HepG2 (cell line): ENCODE data around the gene MYO5B. TPM values are rescaled to one million over a fixed set of nuclear protein-coding genes. Genes with fewer than 3 reads are reported as not detected.

Experiments
- ATAC-seq: fragments of 200-7000 bp; cut with Tn5 transposase; 3 replicates; pipeline ENCODE4 v1.9.1; 2020; ENCODE audit warnings: mild to moderate bottlenecking, moderate library complexity
- BruUV-seq: library from RNA; stranded (reverse); fragments of 400-500 nt; replicated peaks from 2 replicates; lab custom pipeline; 2021; lab: Mats Ljungman, UMichigan
- CTCF ChIA-PET: fragments of 300-600 bp; formaldehyde crosslinking; extraction: SDS; loops from one replicate; lab custom pipeline; 2021; ENCODE audit warnings: low total read pairs, inconsistent platforms, low intra/inter-chr PET ratio; lab: Yijun Ruan, JAX
- POLR2A ChIA-PET: fragments of 350-600 bp; sonication (Branson Sonifier 250); formaldehyde crosslinking; loops from one replicate; lab custom pipeline; 2020; ENCODE audit warnings: antibody characterized with exemption, inconsistent platforms; lab: Yijun Ruan, JAX
- DNase-seq: peaks from one replicate; pipeline ENCODE4 v3.0.0-alpha.2; 2015; ENCODE audit warnings: low spot score
- FAIRE-seq: peaks from 3 replicates; lab custom pipeline; 2011; peaks lifted over from hg19 to GRCh38; lab: Jason Lieb, UNC
- H2AFZ ChIP-seq: one replicate; pipeline ENCODE4 v1.6.1; 2011; ENCODE audit warnings: low read length, inconsistent platforms
- H3K27ac ChIP-seq: fragments of 300-600 bp; 3 replicates; pipeline ENCODE4 v1.8.0; 2011; ENCODE audit warnings: mixed run types, mild to moderate bottlenecking, mixed read lengths, low read length, inconsistent platforms; ENCODE audit not compliant: insufficient read depth; ENCODE audit errors: extremely low read length
- H3K27me3 ChIP-seq, 2 experiments: fragments of 200-600 bp in 1 of 2; 2 replicates in 1 of 2; 3 replicates in 1 of 2; pipeline versions ENCODE4 v1.6.0 to v1.8.0; 2011; ENCODE audit warnings: low read length in 2 of 2, mild to moderate bottlenecking in 2 of 2, moderate library complexity in 2 of 2, inconsistent platforms in 1 of 2; ENCODE audit not compliant: insufficient read depth in 2 of 2, control insufficient read depth in 1 of 2
- H3K36me3 ChIP-seq, 2 experiments: fragments of 200-600 bp in 1 of 2; replicated peaks in 1 of 2; 2 replicates in 1 of 2; 3 replicates in 1 of 2; pipeline versions ENCODE4 v1.5.1 to v1.8.0; 2011; ENCODE audit warnings: low read length in 2 of 2, inconsistent platforms in 1 of 2; ENCODE audit not compliant: insufficient read depth in 2 of 2, control insufficient read depth in 1 of 2
- H3K4me1 ChIP-seq: 2 replicates; pipeline ENCODE4 v1.5.1; 2012; ENCODE audit warnings: low read length, inconsistent platforms; ENCODE audit not compliant: insufficient read depth
- H3K4me2 ChIP-seq: 2 replicates; pipeline ENCODE4 v1.6.0; 2011; ENCODE audit warnings: low read depth, low read length, inconsistent platforms
- H3K4me3 ChIP-seq, 3 experiments: fragments of 200-600 bp in 1 of 3; sonication (generic), shearing (Covaris generic) in 1 of 3; replicated peaks in 1 of 3; 2 replicates each; pipeline ENCODE4 v1.5.1; 2011 to 2016; ENCODE audit warnings: low read length in 3 of 3, inconsistent platforms in 2 of 3, low read depth in 2 of 3, mild to moderate bottlenecking in 2 of 3, control low read depth in 1 of 3, mixed read lengths in 1 of 3; ENCODE audit not compliant: insufficient read depth in 1 of 3
- H3K79me2 ChIP-seq: one replicate; pipeline ENCODE4 v1.6.1; 2011; ENCODE audit warnings: low read length, inconsistent platforms; ENCODE audit not compliant: insufficient read depth
- H3K9ac ChIP-seq: 2 replicates; pipeline ENCODE4 v1.6.0; 2011; ENCODE audit warnings: mild to moderate bottlenecking, low read depth, low read length, inconsistent platforms; ENCODE audit not compliant: insufficient read depth
- H3K9me3 ChIP-seq: 2 replicates; pipeline ENCODE4 v1.5.1; 2012; ENCODE audit warnings: mild to moderate bottlenecking, low read length
- H4K20me1 ChIP-seq: 2 replicates; pipeline ENCODE4 v1.6.0; 2011; ENCODE audit warnings: inconsistent platforms, mild to moderate bottlenecking, low read length, moderate library complexity; ENCODE audit not compliant: insufficient read depth
- GABPA ChIP-seq, 2 experiments: IDR thresholded peaks; 2 replicates each; pipeline ENCODE4 v1.6.1; 2011 to 2016; ENCODE audit warnings: low read depth in 2 of 2, low read length in 1 of 2, missing biosample characterization in 1 of 2, missing genetic modification characterization in 1 of 2
- GMEB2 ChIP-seq: IDR thresholded peaks from 2 replicates; pipeline ENCODE4 v1.6.1; 2016; ENCODE audit warnings: missing biosample characterization, missing genetic modification reagents, low read depth
- HOXD1 ChIP-seq: sonication (generic); formaldehyde crosslinking; IDR thresholded peaks from 2 replicates; pipeline ENCODE4 v1.5.0; 2020; ENCODE audit warnings: missing genetic modification reagents
- MAF1 ChIP-seq: sonication (generic); formaldehyde crosslinking; IDR thresholded peaks from 2 replicates; pipeline ENCODE4 v1.5.0; 2020; ENCODE audit warnings: missing genetic modification reagents, borderline replicate concordance
- PHF8 ChIP-seq: sonication (generic); formaldehyde crosslinking; IDR thresholded peaks from 2 replicates; pipeline ENCODE4 v1.5.0; 2020; ENCODE audit warnings: missing genetic modification reagents
- ZNF10 ChIP-seq: sonication (generic); formaldehyde crosslinking; IDR thresholded peaks from 2 replicates; pipeline ENCODE4 v1.4.0; 2020; ENCODE audit warnings: mild to moderate bottlenecking, low read depth, missing genetic modification reagents, borderline replicate concordance
- ZNF260 ChIP-seq: sonication (generic); formaldehyde crosslinking; IDR thresholded peaks from 2 replicates; pipeline ENCODE4 v1.4.0; 2020; ENCODE audit warnings: missing genetic modification reagents, low read depth, mild to moderate bottlenecking, borderline replicate concordance
- ZXDC ChIP-seq: sonication (generic); formaldehyde crosslinking; IDR thresholded peaks from 2 replicates; pipeline ENCODE4 v1.5.0; 2020; ENCODE audit warnings: mild to moderate bottlenecking, missing genetic modification reagents
- in situ Hi-C: cut with HindIII; loops from 2 replicates; pipeline ENCODE4 v1.10.0; 2017; ENCODE audit warnings: low pct_unique_long_range_greater_than_20kb; ENCODE audit not compliant: extremely low pct_ligation_motif_present
- intact Hi-C: fragments of 100-400 bp; cut with micrococcal nuclease; formaldehyde crosslinking; loops from one replicate; pipeline ENCODE4 v1.10.0; 2022; ENCODE audit not compliant: unreplicated experiment
- polyA plus RNA-seq, 8 experiments: library from polyadenylated mRNA; depleted of rRNA in 3 of 8; stranded (reverse) in 7 of 8; unstranded in 1 of 8; fragments of >200 nt; fragmentation: Illumina TruSeq in 4 of 8; extraction: Trizol in 4 of 8; gene quantifications; 2 replicates each; pipeline versions ENCODE4 v1.2.1 to v1.2.3, GENCODE V29; 2011 to 2016; ENCODE audit warnings: low read depth in 4 of 8, missing spikeins in 1 of 8, mixed read lengths in 1 of 8; ENCODE audit not compliant: insufficient read depth in 1 of 8
- total RNA-seq, 5 experiments: library from RNA; depleted of rRNA; stranded (reverse); fragments of >200 nt; fragmentation: Illumina TruSeq; extraction: Trizol; gene quantifications; 2 replicates each; pipeline ENCODE4 v1.2.3, GENCODE V29; 2016; ENCODE audit warnings: low read depth in 1 of 5

The MYO5B gene
- total and polyA plus RNA-seq, 2 of the 13 experiments (the other 11 are each of a cell fraction or from before 2014, with no cell fraction given) = 13.1 to 24.0 TPM

GRCh38 chr18:50144540-50144939 lies 50.4 kb downstream of the MYO5B start:
- DNase-seq (no peak), FAIRE-seq (no peak), ATAC-seq (peak; percentile 62; the same call in 2 of the 3 replicates)
- intact Hi-C loops (no loop called here), in situ Hi-C loops (no loop called here)
- Histone ChIP-seq H4K20me1 (no peaks in the 10 kb centered on the region), H2AFZ (no peak overlapping the region), H3K79me2 (no peaks in the 10 kb centered on the region), H3K27me3 (no peaks in the 10 kb centered on the region), H3K4me2 (no peak overlapping the region; the same call in 1 of the 2 replicates), H3K4me1 (peaks cover 22% of the 10 kb centered on the region), H3K36me3 (no peaks in the 10 kb centered on the region), H3K4me3 (no peak overlapping the region), H3K9ac (no peak overlapping the region), H3K9me3 (no peaks in the 10 kb centered on the region), H3K27ac (no peak overlapping the region)
- TF ChIP-seq GMEB2 (CRISPR knock-in tag) = no peak
- TF ChIP-seq GABPA (IDR thresholded peaks at IDR 0.05; ENCODE audit: low read depth, low read length) = no peak
- no peak for TF ChIP-seq GABPA (CRISPR knock-in tag; IDR thresholded peaks at IDR 0.05; ENCODE audit: low read depth)
- no peak for TF ChIP-seq ZXDC (CRISPR knock-in tag)
- TF ChIP-seq MAF1 (CRISPR knock-in tag) = no peak
- no peak for TF ChIP-seq PHF8 (CRISPR knock-in tag)
- no peak for TF ChIP-seq ZNF260 (CRISPR knock-in tag)
- TF ChIP-seq ZNF10 (CRISPR knock-in tag) = no peak
- TF ChIP-seq HOXD1 (CRISPR knock-in tag) = no peak
- ChIA-PET CTCF (no interaction called here), POLR2A (interaction anchor here (1.4 kb wide), 1 partner anchor 51 kb away, joined by 3 read pairs; the partner anchor contains the start of gene MYO5B)
- BruUV-seq = no TSS peak
